LNCaP clone FGC (cell line): ENCODE results near the gene COQ2.
"Not testable (repeated sequence)": the region's sequence is repeated elsewhere in the genome, so short reads cannot be mapped to it uniquely, and the experiment has no call there.

ENCODE experiments used
- DNase-seq: peaks from one replicate; pipeline ENCODE4 v3.0.0-alpha.2; 2011; ENCODE audit warnings: low read depth
- H3K4me3 ChIP-seq: 2 replicates; pipeline ENCODE4 v1.5.1; 2011; ENCODE audit warnings: mild to moderate bottlenecking, low read depth, low read length, control low read depth
- TF ChIP-seq, protein P1 (sequence below): IDR thresholded peaks from 2 replicates; pipeline ENCODE4 v1.5.1; 2012; ENCODE audit warnings: mild to moderate bottlenecking; ENCODE audit not compliant: control insufficient read depth, insufficient read depth; ENCODE audit errors: extremely low read depth

COQ2 gene

DNA sequence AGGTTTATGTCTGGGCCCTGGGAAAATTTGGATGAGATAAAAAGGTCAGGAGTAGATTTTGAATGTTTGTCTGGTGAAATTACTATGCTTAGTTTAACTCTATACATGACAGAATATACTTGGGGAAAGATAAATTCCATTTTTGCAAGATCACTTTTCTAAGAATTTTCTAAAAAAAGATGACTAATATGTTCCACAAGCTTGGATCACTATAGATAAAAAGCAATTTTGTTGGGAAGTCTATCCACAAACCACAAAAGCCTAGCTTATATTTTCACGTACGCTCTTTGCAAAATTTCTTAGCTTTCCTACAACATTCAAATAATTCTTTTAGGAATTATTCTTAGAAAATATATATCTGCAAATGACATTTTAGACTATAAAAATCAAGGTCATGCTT lies 20.6 kb upstream of the COQ2 start:
- no peak for DNase-seq
- TF ChIP-seq, protein P1, sequence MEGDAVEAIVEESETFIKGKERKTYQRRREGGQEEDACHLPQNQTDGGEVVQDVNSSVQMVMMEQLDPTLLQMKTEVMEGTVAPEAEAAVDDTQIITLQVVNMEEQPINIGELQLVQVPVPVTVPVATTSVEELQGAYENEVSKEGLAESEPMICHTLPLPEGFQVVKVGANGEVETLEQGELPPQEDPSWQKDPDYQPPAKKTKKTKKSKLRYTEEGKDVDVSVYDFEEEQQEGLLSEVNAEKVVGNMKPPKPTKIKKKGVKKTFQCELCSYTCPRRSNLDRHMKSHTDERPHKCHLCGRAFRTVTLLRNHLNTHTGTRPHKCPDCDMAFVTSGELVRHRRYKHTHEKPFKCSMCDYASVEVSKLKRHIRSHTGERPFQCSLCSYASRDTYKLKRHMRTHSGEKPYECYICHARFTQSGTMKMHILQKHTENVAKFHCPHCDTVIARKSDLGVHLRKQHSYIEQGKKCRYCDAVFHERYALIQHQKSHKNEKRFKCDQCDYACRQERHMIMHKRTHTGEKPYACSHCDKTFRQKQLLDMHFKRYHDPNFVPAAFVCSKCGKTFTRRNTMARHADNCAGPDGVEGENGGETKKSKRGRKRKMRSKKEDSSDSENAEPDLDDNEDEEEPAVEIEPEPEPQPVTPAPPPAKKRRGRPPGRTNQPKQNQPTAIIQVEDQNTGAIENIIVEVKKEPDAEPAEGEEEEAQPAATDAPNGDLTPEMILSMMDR = no peak
- H3K4me3 ChIP-seq = no peak overlapping the region

DNA sequence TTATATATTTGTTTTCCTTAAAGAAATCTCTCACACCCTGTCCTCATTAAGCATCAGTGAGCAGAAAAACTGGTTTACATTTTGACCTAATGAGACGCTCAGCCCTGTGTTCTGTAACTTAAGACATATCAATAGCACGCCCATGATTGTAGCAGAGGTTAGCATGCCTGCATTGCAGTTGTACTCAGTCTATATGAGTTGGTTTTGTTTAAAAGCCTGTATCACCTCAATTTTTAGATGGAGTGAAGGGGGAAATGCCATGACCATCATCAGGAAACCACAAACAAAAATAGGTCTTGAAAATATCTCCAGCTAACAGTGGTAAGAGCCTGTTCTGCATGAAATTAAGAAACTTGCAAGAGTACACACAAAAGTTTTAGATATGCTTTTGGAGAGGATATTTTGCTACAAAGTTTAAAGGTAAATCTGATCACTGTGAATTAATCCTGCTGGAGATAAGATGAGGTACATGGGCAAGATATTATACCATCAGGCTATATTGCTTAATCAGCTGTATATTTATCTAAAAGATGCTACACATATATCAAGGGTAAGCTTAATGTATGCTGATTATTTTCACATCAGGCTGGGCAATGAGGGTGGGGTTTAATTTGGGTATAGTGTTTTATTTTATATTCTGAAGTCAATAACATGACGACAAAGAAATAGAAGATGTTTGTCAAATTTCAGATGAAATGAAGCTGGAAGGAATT lies 13.1 kb upstream of the COQ2 start:
- TF ChIP-seq, protein P1 = no peak
- DNase-seq = no peak

DNA sequence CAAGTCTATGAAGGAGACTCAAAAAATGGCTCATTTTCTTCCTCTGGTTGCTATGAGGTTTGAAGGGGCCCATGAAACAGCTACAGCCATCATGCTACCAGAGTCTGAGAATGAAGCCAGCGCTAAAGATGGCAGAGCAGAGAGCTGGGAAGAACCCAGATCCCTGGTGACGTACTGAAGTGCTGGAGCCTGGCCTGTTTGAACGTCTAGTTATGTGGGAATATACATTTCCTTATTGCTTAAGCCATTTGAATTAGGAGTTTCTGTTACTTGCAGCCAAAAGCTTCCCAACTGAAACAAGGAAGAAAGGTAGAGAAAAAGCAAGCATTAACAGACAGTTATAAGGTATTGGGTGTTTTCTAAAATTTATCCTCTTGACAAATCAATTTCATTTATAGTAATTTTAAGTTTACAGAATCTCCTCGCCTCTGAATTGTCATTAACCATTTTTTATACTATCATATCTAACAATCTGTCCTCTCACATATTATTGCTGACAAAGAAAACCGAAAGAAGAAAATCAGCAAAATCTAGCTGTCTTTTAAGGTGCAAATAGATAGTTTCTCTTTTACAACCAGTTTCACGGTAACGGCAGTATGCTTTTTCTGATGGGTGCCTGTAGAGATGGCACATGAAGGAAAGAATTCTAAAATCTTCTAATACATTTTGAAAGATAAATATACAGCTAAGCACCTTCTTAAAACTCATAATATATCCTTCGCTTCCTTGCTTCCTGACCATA lies 8.9 kb upstream of the COQ2 start:
- TF ChIP-seq, protein P1 = no peak

More for the DNA sequence above, 13.1 kb upstream of the COQ2 start:
- H3K4me3 ChIP-seq = no peak overlapping the region

DNA sequence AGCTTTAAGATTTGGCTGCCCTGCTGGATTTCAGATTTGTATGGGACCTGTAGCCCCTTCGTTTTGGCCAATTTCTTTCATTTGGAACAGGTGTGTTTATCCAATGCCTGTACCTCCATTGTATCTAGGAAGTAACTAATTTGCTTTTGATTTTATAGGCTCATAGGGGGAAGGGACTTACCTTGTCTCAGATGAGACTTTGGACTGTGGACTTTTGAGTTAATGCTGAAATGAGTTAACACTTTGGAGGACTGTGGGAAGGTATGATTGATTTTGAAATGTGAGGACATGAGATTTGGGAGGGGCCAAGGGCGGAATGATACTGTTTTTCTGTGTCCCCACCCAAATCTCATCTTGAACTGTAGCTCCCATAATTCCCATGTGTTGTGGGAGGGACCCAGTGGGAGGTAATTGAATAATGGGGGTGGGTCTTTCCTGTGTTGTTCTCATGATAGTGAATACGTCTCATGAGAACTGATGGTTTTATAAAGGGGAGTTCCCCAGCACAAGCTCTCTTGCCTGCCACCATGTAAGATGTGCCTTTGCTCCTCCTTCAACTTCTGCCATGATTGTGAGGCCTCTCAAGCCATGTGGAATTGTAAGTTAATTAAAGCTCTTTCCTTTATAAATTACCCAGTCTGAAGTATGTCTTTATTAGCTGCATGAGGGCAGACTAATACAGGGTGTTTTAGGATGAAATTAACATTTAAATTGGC lies 5.6 kb upstream of the COQ2 start:
- DNase-seq, H3K4me3 ChIP-seq: not testable (repeated sequence)

More for the DNA sequence above, 8.9 kb upstream of the COQ2 start:
- no peak overlapping the region for H3K4me3 ChIP-seq
- no peak for DNase-seq

DNA sequence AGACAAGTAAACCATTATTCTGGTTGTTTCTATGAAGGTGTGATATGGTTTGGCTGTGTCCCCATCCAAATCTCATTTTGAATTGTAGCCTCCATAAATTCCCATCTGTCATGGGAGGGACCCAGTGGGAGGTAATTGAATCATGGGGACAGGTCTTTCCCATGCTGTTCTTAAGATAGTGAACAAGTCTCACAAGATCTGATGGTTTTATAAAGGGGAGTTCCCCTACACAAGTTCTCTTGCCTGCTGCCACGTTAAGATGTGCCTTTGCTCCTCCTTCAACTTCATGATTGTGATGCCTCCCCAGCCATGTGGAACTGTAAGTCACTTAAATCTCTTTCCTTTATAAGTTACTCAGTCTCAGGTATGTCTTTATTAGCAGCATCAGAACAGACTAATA lies 3.8 kb upstream of the COQ2 start:
- H3K4me3 ChIP-seq, DNase-seq: not testable (repeated sequence)

DNA sequence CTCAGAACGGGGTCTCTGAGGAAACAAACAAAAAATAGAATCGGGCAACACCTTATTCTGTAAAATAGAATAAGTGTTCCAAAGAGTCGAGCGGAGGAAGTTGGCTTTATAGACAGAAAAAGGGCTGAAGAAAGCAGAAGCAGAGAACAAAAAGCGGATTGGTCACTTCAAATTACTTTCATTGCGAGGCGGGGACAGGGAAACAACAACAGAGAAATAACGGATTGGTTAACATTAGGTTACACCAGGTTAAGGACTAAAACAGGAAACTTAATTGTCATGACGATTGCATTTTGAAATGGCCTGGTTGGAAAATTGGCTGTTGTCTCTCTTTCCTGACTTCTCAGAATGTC lies 433 bp upstream of the COQ2 start:
- TF ChIP-seq, protein P1 = no peak
- DNase-seq = no peak
- peak overlapping the region; percentile 64 for H3K4me3 ChIP-seq

DNA sequence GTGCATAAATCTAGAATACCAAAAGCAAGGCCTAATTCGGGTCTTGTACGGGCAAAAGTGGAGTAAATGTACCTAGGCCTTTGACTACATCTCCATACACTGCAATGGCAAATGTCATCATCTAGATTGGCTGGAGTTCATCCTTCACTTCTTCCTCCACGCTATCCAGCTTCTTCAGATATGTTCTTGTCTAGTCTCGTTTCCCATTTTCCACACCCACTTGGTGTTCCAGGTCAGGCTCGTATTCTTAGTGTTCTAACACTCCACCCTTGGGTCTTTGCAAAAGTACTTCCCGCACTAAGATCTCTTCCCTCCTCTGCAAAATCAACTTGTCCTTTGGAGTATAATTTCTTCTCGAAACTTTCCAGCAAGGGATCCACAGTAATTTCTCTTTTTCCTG lies 1.4 kb downstream of the COQ2 start:
- no peak for DNase-seq
- TF ChIP-seq, protein P1 = no peak
- 0 out of 2 replicates have a peak overlapping the region, but pooled peaks have one; percentile 64 for H3K4me3 ChIP-seq
